ENCODE data around the gene CACNA1D.

Gene CACNA1D

DNA sequence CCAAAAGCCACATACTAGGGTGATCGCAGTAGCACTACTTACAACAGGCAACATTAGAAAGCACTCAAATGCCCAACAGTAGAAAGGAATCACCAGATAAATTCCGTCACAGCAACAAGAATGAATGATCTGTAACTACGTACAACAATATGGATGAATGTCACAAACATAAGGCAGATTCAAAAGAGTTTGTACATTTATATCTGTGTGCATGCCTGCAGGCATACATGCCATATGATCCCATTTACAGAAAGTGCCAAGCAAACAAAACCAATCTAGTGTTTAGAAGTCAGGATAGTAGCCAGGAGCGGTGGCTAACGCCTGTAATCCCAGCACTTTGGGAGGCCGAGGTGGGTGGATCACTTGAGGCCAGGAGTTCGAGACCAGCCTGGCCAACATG is 355.5 kb downstream of the CACNA1D start:
- no peak for DNase-seq (ENCODE audit: low read depth)

DNA sequence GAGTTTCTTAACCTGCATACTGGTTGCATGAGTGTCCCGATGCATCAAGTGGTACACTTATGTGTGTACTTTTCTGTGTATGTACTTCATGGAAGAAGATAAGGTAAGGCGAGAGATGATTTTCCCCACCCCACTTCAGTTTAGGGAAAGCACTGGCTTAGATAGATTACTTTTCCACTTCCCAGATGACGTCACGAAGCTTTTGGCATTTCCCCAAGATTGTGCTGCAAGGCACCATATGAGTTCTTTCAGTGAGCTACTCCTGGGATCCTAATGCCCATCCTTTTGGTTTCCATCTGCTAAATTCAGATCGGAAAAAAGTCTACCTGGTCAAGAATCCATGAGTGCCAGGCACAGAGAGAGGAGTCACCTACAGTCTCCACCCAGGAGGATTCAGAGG is 356.5 kb downstream of the CACNA1D start:
- DNase-seq (ENCODE audit: low read depth), result no peak

GRCh38 chr3:53856964-53857363 is 362.6 kb downstream of the CACNA1D start:
- no peak for DNase-seq (ENCODE audit: low read depth)

DNA sequence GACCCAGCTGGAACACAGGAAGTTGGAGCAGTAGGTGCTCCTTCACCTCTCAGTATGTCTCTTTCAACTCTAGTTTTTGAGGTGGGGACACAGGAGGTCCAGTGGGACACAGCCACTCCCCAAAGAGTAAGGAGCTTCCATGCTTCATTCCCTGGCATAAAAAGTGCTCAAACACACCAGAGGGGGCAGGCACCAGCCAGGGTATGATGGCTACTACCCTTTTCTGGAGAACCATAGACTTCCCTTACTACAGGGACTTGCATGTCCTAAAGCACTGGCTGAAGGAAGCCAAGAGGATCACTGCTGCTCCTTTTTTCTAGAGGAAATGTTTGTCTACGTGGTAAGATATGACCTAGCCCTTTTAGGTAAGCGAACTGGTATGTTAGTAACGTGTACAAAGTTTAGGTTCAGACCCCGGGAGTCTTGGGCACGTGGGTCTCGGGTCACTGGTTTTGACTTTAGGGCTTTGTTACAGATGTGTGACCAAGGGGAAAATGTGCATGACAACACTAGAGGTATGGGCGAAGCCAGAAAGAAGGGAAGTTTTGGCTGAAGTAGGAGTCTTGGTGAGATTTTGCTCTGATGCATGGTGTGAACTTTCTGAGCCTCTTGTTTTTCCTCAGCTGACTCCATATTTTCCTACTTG is 363.8 kb downstream of the CACNA1D start:
- no peak for DNase-seq (ENCODE audit: low read depth)

- DNase-seq (ENCODE audit: low read depth), result no peak
Observed at GRCh38 chr3:53859178-53859577, 364.8 kb downstream of the CACNA1D start.

DNA sequence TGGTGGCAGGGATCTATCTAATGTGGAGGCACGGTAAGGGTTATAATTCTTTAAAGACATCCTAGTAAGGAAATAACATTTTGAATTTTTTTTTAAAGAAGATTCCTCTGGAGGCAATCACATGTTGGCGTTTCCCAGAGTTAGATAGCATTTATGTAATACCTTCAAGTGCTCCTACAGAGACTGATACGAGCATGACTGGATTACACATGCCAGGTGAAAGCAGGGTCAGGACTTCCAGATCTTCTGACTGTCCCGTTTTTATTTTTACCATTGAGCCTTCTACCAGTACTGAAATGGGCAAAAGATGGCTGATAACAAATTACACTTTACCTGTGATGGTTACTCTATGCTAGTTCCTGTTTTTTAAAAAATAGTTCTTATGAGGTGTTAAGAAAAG is 365.8 kb downstream of the CACNA1D start:
- DNase-seq (ENCODE audit: low read depth), result no peak

DNA sequence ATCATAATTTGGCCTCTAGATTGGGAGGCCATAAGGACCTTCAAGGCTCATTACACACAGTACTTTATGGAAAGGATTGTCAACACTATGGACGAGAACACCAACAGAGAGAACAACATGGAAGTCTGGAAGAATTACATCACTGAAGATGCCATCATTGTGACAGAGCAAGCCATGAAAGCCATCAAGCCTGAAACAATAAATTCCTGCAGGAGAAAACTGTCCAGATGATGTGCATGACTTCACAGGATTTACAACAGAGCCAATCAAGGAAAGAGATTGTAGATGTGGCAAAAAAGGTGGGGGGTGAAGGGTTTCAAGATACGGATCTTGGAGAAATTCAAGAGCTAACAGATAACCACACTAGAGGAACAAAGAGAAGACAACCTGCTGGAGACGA is 367.8 kb downstream of the CACNA1D start:
- no peak for DNase-seq (ENCODE audit: low read depth)

DNA sequence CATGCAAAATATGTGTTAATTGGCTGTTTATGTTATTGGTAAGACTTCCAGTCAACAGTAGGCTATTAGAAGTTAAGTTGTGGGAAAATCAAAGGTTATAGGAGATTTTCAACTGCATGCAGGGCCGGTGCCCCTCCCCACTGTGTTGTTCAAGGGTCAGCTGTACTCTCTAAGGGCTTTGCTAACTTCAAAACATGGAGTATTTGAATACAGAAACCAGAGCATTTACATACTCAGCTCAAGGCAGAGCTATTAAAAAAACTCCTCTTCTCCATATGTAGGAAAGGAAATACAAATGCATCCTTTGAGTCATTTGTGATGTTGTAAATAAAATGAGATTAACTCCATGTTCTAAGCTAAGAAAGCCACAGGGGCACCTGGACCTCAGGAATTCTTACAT is 368.7 kb downstream of the CACNA1D start:
- DNase-seq (ENCODE audit: low read depth), result no peak

Measured in HS-27A (cell line).